HEK293 (cell line): ENCODE results near the gene AZIN2.

Experiments
- BCL11B ChIP-seq: fragments of 450-650 bp; formaldehyde crosslinking; IDR thresholded peaks from 2 replicates; pipeline ENCODE4 v1.5.1; 2016; ENCODE audit warnings: low read depth, missing biosample characterization, missing genetic modification characterization
- KLF16 ChIP-seq: fragments of 450-650 bp; formaldehyde crosslinking; IDR thresholded peaks from 2 replicates; pipeline ENCODE4 v1.5.1; 2017; ENCODE audit warnings: missing biosample characterization, missing genetic modification characterization
- RBAK ChIP-seq: fragments of 450-650 bp; formaldehyde crosslinking; IDR thresholded peaks from 2 replicates; pipeline ENCODE4 v1.5.1; 2016; ENCODE audit warnings: missing biosample characterization, missing genetic modification characterization
- SALL2 ChIP-seq: fragments of 450-650 bp; formaldehyde crosslinking; IDR thresholded peaks from 2 replicates; pipeline ENCODE4 v1.5.0; 2017; ENCODE audit warnings: missing biosample characterization, mild to moderate bottlenecking, missing genetic modification characterization, borderline replicate concordance
- SETDB1 ChIP-seq: IDR thresholded peaks from one replicate; pipeline ENCODE4 v1.6.1; 2017; ENCODE audit warnings: mild to moderate bottlenecking, low read length, moderate library complexity, mixed read lengths; ENCODE audit not compliant: insufficient read length
- ZNF112 ChIP-seq: fragments of 450-650 bp; formaldehyde crosslinking; IDR thresholded peaks from 2 replicates; pipeline ENCODE4 v1.5.0; 2017; ENCODE audit warnings: missing biosample characterization, missing genetic modification characterization
- ZNF146 ChIP-seq: fragments of 450-650 bp; formaldehyde crosslinking; IDR thresholded peaks from 2 replicates; pipeline ENCODE4 v1.5.1; 2016; ENCODE audit warnings: missing biosample characterization, missing genetic modification characterization
- ZNF248 ChIP-seq: fragments of 450-650 bp; formaldehyde crosslinking; IDR thresholded peaks from 2 replicates; pipeline ENCODE4 v1.5.1; 2017; ENCODE audit warnings: missing biosample characterization, missing genetic modification characterization
- ZNF416 ChIP-seq: fragments of 450-650 bp; formaldehyde crosslinking; IDR thresholded peaks from 2 replicates; pipeline ENCODE4 v1.5.1; 2016; ENCODE audit warnings: missing biosample characterization, missing genetic modification characterization
- ZNF514 ChIP-seq: fragments of 450-650 bp; formaldehyde crosslinking; IDR thresholded peaks from 2 replicates; pipeline ENCODE4 v1.5.1; 2016; ENCODE audit warnings: missing biosample characterization, missing genetic modification characterization
- ZNF518A ChIP-seq: fragments of 450-650 bp; formaldehyde crosslinking; conservative IDR thresholded peaks from 2 replicates; pipeline ENCODE4 v1.5.1; 2016; ENCODE audit warnings: low read depth, missing biosample characterization, missing genetic modification characterization
- ZNF548 ChIP-seq: fragments of 450-650 bp; formaldehyde crosslinking; IDR thresholded peaks from 2 replicates; pipeline ENCODE4 v1.5.1; 2016; ENCODE audit warnings: missing biosample characterization, missing genetic modification characterization
- ZNF549 ChIP-seq: fragments of 450-650 bp; IDR thresholded peaks from 2 replicates; pipeline ENCODE4 v1.5.1; 2018; ENCODE audit warnings: missing biosample characterization, missing genetic modification characterization, mild to moderate bottlenecking, inconsistent platforms, moderate library complexity
- ZNF654 ChIP-seq: fragments of 450-650 bp; formaldehyde crosslinking; IDR thresholded peaks from 2 replicates; pipeline ENCODE4 v1.5.1; 2016; ENCODE audit warnings: low read depth, missing biosample characterization, missing genetic modification characterization
- ZNF768 ChIP-seq: fragments of 450-650 bp; formaldehyde crosslinking; IDR thresholded peaks from 2 replicates; pipeline ENCODE4 v1.5.1; 2018; ENCODE audit warnings: missing biosample characterization, mild to moderate bottlenecking, missing genetic modification characterization
- ZNF777 ChIP-seq: fragments of 450-650 bp; formaldehyde crosslinking; IDR thresholded peaks from 2 replicates; pipeline ENCODE4 v1.5.1; 2017; ENCODE audit warnings: missing biosample characterization, missing genetic modification characterization, borderline replicate concordance
- ZNF791 ChIP-seq: fragments of 450-650 bp; formaldehyde crosslinking; IDR thresholded peaks from 2 replicates; pipeline ENCODE4 v1.5.1; 2016; ENCODE audit warnings: missing biosample characterization, missing genetic modification characterization
- ZNF830 ChIP-seq: fragments of 450-650 bp; IDR thresholded peaks from 2 replicates; pipeline ENCODE4 v1.5.0; 2018; ENCODE audit warnings: missing biosample characterization, missing genetic modification characterization, low read depth, mild to moderate bottlenecking, moderate library complexity
- ZXDB ChIP-seq: fragments of 450-650 bp; formaldehyde crosslinking; IDR thresholded peaks from 2 replicates; pipeline ENCODE4 v1.5.1; 2016; ENCODE audit warnings: missing biosample characterization, missing genetic modification characterization
- TF ChIP-seq, protein P1 (sequence below): fragments of 450-650 bp; formaldehyde crosslinking; IDR thresholded peaks from 2 replicates; pipeline ENCODE4 v1.5.1; 2016; ENCODE audit warnings: missing biosample characterization, missing genetic modification characterization
- TF ChIP-seq, protein P2 (sequence below): fragments of 450-650 bp; formaldehyde crosslinking; IDR thresholded peaks from 2 replicates; pipeline ENCODE4 v1.5.1; 2017; ENCODE audit warnings: missing biosample characterization, missing genetic modification characterization
- TF ChIP-seq, protein P3 (sequence below): fragments of 450-650 bp; formaldehyde crosslinking; IDR thresholded peaks from 2 replicates; pipeline ENCODE4 v1.5.1; 2016; ENCODE audit warnings: missing biosample characterization, missing genetic modification characterization
- TF ChIP-seq, protein P4 (sequence below): fragments of 450-650 bp; formaldehyde crosslinking; IDR thresholded peaks from 2 replicates; pipeline ENCODE4 v1.5.1; 2016; ENCODE audit warnings: missing biosample characterization, missing genetic modification characterization, low read depth
- TF ChIP-seq, protein P5 (sequence below): fragments of 450-650 bp; formaldehyde crosslinking; optimal IDR thresholded peaks from 2 replicates; pipeline ENCODE3; 2016; ENCODE audit warnings: missing biosample characterization, mild to moderate bottlenecking, missing genetic modification characterization
- TF ChIP-seq, protein P6 (sequence below): IDR thresholded peaks from 2 replicates; pipeline ENCODE4 v1.6.1; 2011; ENCODE audit warnings: mild to moderate bottlenecking, low read depth, low read length, borderline replicate concordance

AZIN2 gene

DNA sequence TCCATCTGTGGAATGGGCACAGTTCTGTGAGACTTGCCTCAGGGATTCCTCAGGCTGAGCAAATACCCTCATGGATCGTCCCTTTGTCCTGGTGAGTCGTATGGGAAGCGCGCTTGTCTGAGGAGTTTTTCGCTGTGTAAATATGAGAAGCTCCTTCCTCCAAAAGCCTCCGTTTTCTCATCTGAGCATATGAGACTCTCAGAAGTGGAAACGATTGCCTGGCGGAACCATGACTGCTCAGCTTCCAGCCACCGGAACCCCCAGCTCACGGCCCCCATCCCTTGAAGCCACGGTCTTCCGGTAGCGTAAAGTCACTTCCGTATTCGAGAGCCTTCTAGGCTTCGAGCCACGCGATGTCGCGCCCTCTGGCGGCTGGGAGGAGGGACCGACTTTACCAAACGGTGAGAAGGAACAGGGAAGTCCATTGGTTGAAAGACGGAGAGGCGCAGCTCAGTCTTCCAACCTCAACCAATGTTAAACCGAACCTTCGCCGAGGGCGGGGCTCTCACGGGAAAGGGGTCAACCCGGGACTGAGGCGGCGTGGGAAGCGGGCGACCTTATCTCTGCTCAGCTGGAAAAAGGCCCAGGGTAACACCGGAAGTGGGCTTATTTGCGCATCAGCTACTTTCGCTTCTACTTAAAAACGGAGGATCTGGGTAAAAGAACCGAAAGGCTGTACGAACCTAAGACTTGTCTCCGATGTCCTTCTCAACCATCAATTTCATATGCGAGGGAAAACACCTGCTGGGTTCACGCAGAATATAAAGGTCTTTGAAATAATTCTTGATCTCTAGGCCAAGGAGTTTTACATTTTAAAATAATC is 46.3 kb downstream of the AZIN2 start (continued):
- TF ChIP-seq, protein P1, sequence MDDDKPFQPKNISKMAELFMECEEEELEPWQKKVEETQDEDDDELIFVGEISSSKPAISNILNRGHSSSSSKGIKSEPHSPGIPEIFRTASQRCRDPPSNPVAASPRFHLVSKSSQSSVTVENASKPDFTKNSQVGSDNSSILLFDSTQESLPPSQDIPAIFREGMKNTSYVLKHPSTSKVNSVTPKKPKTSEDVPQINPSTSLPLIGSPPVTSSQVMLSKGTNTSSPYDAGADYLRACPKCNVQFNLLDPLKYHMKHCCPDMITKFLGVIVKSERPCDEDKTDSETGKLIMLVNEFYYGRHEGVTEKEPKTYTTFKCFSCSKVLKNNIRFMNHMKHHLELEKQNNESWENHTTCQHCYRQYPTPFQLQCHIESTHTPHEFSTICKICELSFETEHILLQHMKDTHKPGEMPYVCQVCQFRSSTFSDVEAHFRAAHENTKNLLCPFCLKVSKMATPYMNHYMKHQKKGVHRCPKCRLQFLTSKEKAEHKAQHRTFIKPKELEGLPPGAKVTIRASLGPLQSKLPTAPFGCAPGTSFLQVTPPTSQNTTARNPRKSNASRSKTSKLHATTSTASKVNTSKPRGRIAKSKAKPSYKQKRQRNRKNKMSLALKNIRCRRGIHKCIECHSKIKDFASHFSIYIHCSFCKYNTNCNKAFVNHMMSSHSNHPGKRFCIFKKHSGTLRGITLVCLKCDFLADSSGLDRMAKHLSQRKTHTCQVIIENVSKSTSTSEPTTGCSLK (tag by site-specific recombination) = no peak
- TF ChIP-seq, protein P2, sequence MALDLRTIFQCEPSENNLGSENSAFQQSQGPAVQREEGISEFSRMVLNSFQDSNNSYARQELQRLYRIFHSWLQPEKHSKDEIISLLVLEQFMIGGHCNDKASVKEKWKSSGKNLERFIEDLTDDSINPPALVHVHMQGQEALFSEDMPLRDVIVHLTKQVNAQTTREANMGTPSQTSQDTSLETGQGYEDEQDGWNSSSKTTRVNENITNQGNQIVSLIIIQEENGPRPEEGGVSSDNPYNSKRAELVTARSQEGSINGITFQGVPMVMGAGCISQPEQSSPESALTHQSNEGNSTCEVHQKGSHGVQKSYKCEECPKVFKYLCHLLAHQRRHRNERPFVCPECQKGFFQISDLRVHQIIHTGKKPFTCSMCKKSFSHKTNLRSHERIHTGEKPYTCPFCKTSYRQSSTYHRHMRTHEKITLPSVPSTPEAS (tag by site-specific recombination) = no peak
- TF ChIP-seq ZNF549 (tag by site-specific recombination) = no peak
- TF ChIP-seq ZNF112 = no peak
- peak; percentile 93 for TF ChIP-seq SETDB1
- no peak for TF ChIP-seq ZNF654 (tag by site-specific recombination)
- no peak for TF ChIP-seq SALL2 (tag by site-specific recombination)
- no peak for TF ChIP-seq ZNF791
- peak; percentile 13; the same call in 1 of the 2 replicates for TF ChIP-seq ZNF146 (tag by site-specific recombination)
- no peak for TF ChIP-seq ZNF248 (tag by site-specific recombination)
- TF ChIP-seq ZNF416 = no peak
- TF ChIP-seq, protein P3, sequence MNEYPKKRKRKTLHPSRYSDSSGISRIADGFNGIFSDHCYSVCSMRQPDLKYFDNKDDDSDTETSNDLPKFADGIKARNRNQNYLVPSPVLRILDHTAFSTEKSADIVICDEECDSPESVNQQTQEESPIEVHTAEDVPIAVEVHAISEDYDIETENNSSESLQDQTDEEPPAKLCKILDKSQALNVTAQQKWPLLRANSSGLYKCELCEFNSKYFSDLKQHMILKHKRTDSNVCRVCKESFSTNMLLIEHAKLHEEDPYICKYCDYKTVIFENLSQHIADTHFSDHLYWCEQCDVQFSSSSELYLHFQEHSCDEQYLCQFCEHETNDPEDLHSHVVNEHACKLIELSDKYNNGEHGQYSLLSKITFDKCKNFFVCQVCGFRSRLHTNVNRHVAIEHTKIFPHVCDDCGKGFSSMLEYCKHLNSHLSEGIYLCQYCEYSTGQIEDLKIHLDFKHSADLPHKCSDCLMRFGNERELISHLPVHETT (tag by site-specific recombination) = peak; percentile 92
- TF ChIP-seq, protein P4, sequence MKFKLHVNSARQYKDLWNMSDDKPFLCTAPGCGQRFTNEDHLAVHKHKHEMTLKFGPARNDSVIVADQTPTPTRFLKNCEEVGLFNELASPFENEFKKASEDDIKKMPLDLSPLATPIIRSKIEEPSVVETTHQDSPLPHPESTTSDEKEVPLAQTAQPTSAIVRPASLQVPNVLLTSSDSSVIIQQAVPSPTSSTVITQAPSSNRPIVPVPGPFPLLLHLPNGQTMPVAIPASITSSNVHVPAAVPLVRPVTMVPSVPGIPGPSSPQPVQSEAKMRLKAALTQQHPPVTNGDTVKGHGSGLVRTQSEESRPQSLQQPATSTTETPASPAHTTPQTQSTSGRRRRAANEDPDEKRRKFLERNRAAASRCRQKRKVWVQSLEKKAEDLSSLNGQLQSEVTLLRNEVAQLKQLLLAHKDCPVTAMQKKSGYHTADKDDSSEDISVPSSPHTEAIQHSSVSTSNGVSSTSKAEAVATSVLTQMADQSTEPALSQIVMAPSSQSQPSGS (tag by site-specific recombination) = no peak
- TF ChIP-seq ZNF777 (tag by site-specific recombination) = no peak
- TF ChIP-seq ZXDB (tag by site-specific recombination) = peak; percentile 91
- no peak for TF ChIP-seq ZNF830 (tag by site-specific recombination)
- peak; percentile 100 for TF ChIP-seq ZNF518A (tag by site-specific recombination)
- TF ChIP-seq, protein P5, sequence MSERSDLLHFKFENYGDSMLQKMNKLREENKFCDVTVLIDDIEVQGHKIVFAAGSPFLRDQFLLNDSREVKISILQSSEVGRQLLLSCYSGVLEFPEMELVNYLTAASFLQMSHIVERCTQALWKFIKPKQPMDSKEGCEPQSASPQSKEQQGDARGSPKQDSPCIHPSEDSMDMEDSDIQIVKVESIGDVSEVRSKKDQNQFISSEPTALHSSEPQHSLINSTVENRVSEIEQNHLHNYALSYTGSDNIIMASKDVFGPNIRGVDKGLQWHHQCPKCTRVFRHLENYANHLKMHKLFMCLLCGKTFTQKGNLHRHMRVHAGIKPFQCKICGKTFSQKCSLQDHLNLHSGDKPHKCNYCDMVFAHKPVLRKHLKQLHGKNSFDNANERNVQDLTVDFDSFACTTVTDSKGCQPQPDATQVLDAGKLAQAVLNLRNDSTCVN (tag by site-specific recombination) = peak; percentile 12
- TF ChIP-seq ZNF548 (tag by site-specific recombination) = peak; percentile 66
- peak; percentile 51; the same call in 1 of the 2 replicates for TF ChIP-seq ZNF768 (tag by site-specific recombination)
- no peak for TF ChIP-seq ZNF514
- no peak for TF ChIP-seq RBAK
- TF ChIP-seq BCL11B (tag by site-specific recombination) = no peak
- TF ChIP-seq, protein P6, sequence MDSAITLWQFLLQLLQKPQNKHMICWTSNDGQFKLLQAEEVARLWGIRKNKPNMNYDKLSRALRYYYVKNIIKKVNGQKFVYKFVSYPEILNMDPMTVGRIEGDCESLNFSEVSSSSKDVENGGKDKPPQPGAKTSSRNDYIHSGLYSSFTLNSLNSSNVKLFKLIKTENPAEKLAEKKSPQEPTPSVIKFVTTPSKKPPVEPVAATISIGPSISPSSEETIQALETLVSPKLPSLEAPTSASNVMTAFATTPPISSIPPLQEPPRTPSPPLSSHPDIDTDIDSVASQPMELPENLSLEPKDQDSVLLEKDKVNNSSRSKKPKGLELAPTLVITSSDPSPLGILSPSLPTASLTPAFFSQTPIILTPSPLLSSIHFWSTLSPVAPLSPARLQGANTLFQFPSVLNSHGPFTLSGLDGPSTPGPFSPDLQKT = peak; percentile 11; the same call in 1 of the 2 replicates
- TF ChIP-seq KLF16 = peak; percentile 52
